GM10266 (cell line): ENCODE results near the gene UBTD1.
A peak's percentile ranks its signal among the peaks of the same experiment; 100 is the strongest.

ENCODE experiments used
- DNase-seq: peaks from one replicate; pipeline ENCODE4 v3.0.0; 2012; ENCODE audit errors: extremely low spot score
- TF ChIP-seq, protein P1 (sequence below): IDR thresholded peaks from 2 replicates; pipeline ENCODE4 v1.5.1; 2012; ENCODE audit warnings: mild to moderate bottlenecking, low read depth; ENCODE audit not compliant: control insufficient read depth, insufficient read depth; ENCODE audit errors: missing control alignments

Gene UBTD1

DNA sequence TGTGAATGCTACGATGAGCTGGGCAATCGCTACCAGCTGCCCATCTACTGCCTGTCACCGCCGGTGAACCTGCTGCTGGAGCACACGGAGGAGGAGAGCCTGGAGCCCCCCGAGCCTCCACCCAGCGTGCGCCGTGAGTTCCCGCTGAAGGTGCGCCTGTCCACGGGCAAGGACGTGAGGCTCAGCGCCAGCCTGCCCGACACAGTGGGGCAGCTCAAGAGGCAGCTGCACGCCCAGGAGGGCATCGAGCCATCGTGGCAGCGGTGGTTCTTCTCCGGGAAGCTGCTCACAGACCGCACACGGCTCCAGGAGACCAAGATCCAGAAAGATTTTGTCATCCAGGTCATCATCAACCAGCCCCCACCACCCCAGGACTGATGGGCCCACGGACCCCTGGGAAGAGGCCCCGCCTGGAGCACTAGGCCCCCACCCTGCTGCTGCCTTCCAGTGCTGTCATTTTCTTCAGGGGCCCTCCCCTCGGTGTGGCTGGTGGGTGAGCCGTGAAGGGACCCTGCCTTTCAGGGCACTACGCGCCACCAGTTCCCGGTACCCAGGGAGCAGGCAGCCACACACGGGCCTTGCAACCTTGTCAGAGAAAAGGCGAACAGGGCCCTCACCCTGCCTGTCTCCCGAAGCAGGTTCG is 71.5 kb downstream of the UBTD1 start:
- DNase-seq, result no peak
- TF ChIP-seq, protein P1, sequence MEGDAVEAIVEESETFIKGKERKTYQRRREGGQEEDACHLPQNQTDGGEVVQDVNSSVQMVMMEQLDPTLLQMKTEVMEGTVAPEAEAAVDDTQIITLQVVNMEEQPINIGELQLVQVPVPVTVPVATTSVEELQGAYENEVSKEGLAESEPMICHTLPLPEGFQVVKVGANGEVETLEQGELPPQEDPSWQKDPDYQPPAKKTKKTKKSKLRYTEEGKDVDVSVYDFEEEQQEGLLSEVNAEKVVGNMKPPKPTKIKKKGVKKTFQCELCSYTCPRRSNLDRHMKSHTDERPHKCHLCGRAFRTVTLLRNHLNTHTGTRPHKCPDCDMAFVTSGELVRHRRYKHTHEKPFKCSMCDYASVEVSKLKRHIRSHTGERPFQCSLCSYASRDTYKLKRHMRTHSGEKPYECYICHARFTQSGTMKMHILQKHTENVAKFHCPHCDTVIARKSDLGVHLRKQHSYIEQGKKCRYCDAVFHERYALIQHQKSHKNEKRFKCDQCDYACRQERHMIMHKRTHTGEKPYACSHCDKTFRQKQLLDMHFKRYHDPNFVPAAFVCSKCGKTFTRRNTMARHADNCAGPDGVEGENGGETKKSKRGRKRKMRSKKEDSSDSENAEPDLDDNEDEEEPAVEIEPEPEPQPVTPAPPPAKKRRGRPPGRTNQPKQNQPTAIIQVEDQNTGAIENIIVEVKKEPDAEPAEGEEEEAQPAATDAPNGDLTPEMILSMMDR, result no peak

DNA sequence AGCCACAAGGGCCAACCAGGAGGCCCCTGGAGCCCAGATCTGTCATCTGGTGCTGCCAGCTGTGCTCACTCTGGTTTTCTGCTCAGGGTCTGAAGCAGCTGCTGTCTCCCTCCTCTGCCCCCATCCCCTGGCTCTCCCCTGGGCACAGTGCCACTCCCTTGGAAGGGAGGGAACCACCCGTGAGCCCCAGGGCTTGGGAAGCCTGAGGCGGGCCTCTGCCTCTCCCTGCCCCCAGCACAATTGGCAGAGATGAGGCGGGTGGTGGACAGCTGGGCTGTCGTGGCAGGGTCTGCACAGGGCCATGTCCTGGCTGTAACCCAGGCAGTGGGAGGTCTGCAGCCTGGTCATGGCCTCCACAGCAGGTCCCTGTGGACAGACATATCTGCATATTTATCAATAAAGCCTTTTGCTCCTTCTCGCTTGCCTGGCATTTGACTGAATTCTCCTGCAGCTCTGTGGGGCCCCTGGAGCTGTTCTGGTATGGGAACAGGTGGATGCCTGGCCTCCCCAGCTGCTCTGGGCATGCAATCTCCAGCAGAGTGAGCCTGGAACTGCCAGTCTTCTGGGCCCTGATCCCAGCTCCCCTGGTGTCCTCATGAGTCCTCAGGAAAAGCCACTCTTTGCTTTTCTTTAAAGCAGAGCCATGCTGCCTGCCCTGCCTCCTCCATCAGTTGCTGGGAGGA is 72.2 kb downstream of the UBTD1 start:
- TF ChIP-seq, protein P1, result no peak
- DNase-seq, result no peak

DNA sequence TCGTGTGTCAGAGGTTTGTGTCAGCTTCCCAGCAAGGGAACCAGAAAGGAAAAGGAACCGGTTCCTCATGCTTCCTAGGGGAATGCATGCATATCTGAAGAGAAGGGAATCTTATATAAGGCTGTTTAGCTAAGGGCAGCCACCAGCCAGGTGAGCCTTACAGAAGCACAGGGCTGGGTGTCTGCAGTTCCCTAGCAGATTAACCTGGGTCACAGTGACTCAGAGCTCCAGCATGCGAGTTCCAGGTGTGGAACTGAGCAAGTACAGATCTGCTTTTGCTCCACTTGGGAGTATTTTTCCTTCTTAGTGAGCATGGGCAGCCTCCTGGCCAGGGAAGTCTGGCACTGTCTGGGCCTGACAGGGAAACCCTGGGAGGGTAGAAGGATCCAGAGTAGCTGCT is 72.9 kb downstream of the UBTD1 start:
- TF ChIP-seq, protein P1, result no peak
- no peak for DNase-seq

DNA sequence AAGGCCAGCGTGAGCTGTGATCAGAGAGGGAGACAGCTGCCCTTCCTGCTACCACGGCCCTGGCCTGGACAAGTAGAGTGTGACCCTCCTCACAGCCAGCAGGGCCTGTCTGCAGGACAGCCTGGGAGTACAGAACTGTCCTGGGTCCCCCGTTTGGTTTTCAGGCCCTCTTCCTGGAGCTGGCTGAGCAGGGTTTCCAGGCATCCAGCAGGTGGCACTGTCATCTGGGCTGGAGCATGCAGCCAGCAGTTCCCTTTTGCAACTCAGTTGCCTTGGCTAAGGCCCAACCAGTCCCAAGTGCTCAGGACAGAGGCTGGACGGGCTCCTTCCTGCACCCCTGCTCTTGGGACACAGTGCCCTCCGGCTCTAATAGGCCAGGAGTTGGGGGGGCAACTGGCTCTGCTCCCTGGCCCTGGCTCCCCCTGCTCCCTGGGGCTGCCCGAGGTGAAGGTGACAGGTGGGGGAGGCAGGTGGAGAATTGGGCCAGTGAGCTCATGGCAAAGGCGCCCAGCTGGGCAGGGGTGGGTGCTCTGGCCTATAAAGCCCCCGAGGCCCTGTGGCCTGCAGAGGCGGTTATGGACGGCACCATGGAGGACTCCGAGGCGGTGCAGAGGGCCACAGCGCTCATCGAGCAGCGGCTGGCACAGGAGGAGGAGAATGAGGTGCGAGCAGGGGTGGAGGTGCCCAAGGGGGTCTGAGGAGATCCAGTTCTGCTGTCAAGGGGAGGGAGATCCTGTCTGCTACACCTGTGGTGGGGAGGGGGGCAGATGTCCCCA is 73.7 kb downstream of the UBTD1 start, which contains the start of gene ANKRD2:
Gene ANKRD2 (plus strand): TSS at position 566 of the 776 bp plus-strand sequence. CDS start 10 bp downstream, at position 576.
- TF ChIP-seq, protein P1, result peak; percentile 87
- peak; percentile 85 for DNase-seq

DNA sequence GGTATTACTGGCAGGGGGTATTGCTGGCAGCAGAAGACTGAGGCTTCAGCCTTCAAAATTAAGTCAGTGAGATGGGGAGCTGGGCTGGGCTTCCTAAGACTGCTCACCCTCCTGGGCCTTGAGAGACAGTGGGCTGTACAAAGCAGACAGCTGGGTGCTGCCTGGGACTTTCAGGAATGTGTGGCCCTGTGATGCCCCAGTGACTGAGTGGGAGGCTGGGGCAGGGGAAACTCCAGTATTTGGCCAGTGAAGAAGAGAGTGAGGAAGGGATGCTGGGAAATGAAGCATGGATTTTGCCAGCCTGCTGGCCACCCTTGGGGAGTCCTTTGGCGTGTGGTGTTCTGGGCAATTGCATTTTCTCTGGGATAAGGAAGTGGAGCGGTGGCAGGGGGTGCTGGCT is 74.3 kb downstream of the UBTD1 start:
- DNase-seq, result no peak

DNA sequence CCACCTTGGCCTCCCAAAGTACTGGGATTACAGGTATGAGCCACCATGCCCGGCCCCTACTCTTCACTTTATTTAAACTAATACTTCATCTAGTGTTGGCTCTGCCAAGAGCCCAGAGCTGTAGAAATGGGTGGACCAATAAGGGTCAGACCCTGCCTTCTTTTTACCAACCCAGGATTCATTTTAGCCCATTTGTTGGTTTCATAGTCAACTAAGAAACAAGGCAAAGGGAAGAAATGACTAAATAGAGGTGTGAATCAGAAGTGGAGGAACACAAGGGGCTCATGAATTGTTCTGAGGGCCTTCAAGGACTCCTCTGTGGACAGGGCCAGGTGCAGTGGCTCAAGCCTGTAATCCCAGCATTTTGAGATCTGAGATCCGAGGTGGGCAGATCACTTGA is 74.9 kb downstream of the UBTD1 start:
- no peak for DNase-seq
- TF ChIP-seq, protein P1, result no peak

More for the DNA sequence above, 74.3 kb downstream of the UBTD1 start:
- TF ChIP-seq, protein P1, result no peak
